Suprapubic skin (tissue), 4 donors: ENCODE results near the gene AIDA.

Experiments
- POLR2A ChIP-seq, 2 donors: fragments of 450-650 bp; IDR thresholded peaks; one replicate each; pipeline ENCODE4 v1.6.1; 2017; ENCODE audit warnings: antibody characterized with exemption in 2 of 2, mild to moderate bottlenecking in 2 of 2, moderate library complexity in 2 of 2
- POLR2AphosphoS5 ChIP-seq, 3 donors: sonication (generic); formaldehyde crosslinking; IDR thresholded peaks; one replicate each; pipeline ENCODE4 v1.6.1; 2017; ENCODE audit warnings: antibody characterized with exemption in 3 of 3
- TF ChIP-seq, protein P1 (sequence below), 2 donors: fragments of 200-600 bp in 1 of 2; fragments of 450-650 bp in 1 of 2; sonication (generic) in 1 of 2; IDR thresholded peaks; one replicate each; pipeline ENCODE4 v1.5.1; 2016 to 2019; ENCODE audit warnings: antibody characterized with exemption in 2 of 2, mild to moderate bottlenecking in 1 of 2, moderate library complexity in 1 of 2

DNA sequence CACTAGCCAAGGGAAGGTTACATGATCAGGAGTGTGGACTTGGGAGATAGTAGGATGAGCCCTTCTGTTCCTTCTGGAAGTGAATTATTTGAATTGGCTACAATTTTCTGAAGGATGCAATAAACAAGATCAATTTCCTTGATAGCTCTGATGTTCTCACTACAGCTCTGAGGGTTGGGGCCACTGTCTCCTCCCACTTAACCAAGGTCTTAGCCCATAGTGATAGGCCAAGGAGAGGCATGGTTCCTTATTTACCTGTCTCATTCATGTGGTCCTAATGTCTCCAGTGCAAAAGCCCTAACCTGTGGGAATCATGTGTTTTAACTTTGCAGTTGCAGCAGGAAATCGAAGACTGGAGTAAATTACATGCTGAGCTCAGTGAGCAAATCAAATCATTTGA lies 59.6 kb downstream of the AIDA start:
- TF ChIP-seq, protein P1, sequence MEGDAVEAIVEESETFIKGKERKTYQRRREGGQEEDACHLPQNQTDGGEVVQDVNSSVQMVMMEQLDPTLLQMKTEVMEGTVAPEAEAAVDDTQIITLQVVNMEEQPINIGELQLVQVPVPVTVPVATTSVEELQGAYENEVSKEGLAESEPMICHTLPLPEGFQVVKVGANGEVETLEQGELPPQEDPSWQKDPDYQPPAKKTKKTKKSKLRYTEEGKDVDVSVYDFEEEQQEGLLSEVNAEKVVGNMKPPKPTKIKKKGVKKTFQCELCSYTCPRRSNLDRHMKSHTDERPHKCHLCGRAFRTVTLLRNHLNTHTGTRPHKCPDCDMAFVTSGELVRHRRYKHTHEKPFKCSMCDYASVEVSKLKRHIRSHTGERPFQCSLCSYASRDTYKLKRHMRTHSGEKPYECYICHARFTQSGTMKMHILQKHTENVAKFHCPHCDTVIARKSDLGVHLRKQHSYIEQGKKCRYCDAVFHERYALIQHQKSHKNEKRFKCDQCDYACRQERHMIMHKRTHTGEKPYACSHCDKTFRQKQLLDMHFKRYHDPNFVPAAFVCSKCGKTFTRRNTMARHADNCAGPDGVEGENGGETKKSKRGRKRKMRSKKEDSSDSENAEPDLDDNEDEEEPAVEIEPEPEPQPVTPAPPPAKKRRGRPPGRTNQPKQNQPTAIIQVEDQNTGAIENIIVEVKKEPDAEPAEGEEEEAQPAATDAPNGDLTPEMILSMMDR (IDR thresholded peaks at IDR 0.05), result no peak
- no peak for TF ChIP-seq POLR2A (IDR thresholded peaks at IDR 0.05)
- TF ChIP-seq POLR2AphosphoS5 (IDR thresholded peaks at IDR 0.05), result no peak
